A204.1 (cell line): ENCODE results near the gene CHAC1.
"Not testable (repeated sequence)": the region's sequence is repeated elsewhere in the genome, so short reads cannot be mapped to it uniquely, and the experiment has no call there.

Experiments
- FAIRE-seq: peaks from 2 replicates; lab custom pipeline; 2012; peaks lifted over from hg19 to GRCh38; lab: Jason Lieb, UNC

The CHAC1 gene

GRCh38 chr15:40957041-40957555 lies 3.8 kb downstream of the CHAC1 start:
- FAIRE-seq = no peak

GRCh38 chr15:40957581-40958051 lies 4.3 kb downstream of the CHAC1 start:
- no peak for FAIRE-seq

- no peak for FAIRE-seq
Measured at GRCh38 chr15:40958146-40958545, 4.9 kb downstream of the CHAC1 start.

- no peak for FAIRE-seq
Measured at GRCh38 chr15:40958723-40959122, 5.5 kb downstream of the CHAC1 start.

DNA sequence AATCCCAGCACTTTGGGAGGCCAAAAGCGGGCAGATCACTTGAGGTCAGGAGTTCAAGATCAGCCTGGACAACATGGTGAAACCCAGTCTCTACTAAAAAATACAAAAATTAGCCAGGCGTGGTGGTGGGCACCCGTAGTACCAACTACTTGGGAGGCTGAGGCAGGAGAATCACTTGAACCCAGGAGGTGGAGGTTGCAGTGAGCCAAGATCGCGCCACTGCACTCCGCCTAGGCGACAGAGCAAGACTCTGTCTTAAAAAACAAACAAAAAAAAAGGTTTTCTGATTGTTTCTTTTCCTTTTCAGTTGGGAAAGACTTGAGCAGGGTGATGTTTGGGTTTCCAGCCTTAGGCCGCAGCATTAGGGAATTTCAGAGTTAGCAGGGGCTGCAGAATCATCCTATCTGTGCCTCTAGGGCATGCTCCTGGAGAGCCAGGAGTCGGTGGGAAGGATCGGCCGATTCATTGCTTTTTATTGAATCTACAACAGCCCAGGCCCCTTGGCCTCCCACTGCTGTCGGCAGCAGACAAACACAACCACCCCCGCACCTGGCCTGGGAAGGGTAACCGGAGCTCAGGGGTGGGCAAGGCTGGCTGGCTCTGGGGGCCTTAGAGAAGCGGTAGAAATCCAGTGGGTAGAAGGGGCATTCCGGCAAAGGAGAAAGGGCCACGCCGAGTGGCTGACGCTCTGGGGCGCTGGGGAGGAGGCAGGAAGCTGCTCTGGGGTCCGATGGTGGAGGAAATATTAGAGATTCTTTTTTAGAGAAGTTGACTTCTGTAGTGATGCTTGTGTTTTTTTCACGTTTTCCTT lies 6.3 kb downstream of the CHAC1 start:
- no peak for FAIRE-seq

DNA sequence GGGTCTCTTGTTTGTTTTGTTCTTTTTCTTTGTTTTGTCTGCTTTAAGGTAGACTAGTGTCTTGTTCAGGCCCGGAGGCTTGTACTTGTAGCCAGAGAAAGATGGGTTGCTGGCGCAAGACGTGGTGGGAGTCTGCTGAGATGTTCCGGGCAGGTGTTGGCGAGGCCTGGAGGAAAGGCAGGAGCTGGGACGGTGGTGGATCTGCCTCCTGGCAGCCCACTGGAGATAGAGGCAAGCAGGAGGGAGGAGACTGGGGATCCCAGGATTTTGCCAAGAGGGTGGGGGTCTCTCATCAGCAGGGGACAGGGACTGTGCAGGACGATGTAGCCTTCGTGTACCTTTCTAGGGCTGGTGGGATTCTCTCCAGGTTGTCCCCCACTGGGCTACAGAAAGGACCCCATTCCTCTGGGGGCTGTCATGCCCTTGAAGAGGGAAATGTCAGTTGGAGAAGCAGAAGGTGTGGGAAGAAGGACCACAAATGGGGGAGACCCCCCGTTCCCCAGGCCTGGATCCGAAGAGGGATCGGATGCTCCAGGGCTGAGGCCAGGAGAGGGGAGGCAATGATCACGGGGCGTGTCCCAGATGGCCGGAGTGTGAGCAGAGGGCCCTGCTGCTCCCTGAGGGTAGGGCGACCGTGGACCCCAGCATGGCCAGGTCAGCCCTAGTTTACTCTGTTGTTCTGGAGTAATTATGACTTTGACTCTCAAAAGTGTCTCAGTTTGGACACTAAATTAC lies 7.0 kb downstream of the CHAC1 start:
- no peak for FAIRE-seq

DNA sequence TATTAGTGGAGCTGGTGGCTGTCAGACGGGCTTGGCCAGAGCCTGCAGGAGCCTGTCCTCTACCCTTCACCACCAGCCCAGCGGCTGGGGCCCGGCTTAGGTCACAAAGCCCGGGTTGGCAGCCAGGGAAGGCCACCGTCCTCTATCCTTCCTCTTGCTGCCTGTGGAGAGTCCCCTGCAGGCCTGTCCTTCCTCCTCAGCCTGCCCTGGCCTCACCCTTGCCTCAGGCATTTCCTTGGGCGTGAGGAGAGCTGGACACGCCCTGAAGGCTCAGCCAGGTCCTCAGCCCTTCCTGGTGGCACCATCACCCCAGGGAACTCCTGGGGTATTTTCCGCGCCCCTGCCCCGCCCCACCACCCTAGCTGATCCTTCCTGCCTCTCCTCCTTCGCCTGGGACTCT lies 7.7 kb downstream of the CHAC1 start:
- FAIRE-seq = no peak

DNA sequence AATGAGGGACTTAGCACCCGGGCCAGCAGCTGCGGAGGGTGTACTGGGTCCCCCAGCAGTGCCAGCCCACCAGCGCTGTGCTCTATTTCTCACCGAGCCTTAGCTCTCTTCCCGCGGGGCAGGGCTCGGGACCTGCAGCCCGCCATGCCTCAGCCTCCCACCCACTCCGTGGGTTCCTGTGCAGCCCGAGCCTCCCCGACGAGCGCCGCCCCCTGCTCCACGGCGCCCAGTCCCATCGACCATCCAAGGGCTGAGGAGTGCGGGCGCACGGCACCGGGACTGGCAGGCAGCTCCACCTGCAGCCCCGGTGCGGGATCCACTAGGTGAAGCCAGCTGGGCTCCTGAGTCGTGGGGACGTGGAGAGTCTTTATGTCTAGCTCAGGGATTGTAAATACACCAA lies 8.5 kb downstream of the CHAC1 start:
- not testable (repeated sequence) for FAIRE-seq

GRCh38 chr15:40962317-40962716 lies 9.0 kb downstream of the CHAC1 start:
- FAIRE-seq = not testable (repeated sequence)

GRCh38 chr15:40963201-40963600 lies 9.9 kb downstream of the CHAC1 start:
- FAIRE-seq = no peak

DNA sequence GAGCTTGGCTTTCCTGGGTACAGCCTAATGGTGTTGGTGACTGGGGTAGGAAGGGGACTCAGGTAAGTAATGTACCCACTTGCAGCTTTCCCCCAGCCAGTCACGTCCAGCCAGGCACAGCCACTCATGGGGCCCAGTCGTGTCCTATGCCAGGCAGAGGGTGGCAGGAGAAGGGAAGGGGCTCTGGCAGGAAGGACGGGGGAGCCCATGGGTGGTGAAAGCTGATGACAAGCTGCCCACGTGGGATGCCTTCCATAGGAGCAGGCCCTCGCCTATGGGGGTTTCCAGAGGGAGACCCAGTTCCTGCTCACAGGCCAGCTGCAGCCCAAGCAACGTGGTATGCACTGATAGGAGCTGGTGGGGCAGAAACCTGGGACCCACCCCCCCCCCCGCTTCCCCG lies 10.7 kb downstream of the CHAC1 start:
- FAIRE-seq = no peak

DNA sequence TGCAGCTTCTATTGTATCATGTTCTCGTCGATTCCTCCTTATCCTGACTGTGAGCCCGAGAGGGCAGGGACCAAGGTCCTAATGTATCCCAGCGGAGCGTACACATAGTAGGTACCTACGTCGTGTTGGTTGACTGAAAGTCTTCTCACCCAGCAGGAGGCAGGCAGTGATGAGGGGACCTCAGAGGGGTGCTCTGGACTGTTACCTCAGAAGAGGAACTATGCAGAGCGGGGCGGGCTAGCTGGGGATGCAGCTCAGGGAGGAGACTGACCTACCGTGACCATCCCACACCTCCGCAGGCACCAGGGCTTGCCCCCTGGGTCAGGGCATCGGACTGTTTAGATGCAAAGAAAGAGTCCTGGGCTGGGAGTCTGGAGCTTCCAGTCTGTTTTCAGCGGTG lies 11.4 kb downstream of the CHAC1 start:
- no peak for FAIRE-seq

GRCh38 chr15:40968290-40969085 lies 15.2 kb downstream of the CHAC1 start:
- no peak for FAIRE-seq

- no peak for FAIRE-seq
Measured at GRCh38 chr15:40969363-40969762, 16.1 kb downstream of the CHAC1 start.

- FAIRE-seq = no peak
Measured at GRCh38 chr15:40974879-40975278, 21.6 kb downstream of the CHAC1 start.

- no peak for FAIRE-seq
Measured at GRCh38 chr15:40976819-40977218, 23.5 kb downstream of the CHAC1 start.

DNA sequence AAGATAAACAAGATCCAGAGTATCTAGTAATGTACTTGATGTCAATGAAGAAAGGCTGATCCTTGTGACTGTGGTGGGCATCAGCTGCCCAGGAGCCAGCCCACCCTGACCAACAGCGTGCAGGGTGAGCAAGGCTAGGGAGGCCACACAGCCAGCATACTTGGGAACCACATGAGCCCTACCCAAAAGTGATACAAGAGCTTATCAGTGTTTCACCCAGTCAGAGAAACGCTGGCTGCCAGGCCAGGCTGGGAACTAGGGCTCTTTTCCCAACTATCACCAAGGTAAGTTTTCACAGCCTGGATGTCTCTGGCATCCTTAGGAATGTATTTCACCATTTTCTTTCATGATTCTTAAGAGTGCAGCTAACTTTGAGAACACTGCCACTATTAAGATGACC lies 24.9 kb downstream of the CHAC1 start:
- FAIRE-seq = no peak

- FAIRE-seq = no peak
Measured at GRCh38 chr15:40978562-40978961, 25.3 kb downstream of the CHAC1 start.

DNA sequence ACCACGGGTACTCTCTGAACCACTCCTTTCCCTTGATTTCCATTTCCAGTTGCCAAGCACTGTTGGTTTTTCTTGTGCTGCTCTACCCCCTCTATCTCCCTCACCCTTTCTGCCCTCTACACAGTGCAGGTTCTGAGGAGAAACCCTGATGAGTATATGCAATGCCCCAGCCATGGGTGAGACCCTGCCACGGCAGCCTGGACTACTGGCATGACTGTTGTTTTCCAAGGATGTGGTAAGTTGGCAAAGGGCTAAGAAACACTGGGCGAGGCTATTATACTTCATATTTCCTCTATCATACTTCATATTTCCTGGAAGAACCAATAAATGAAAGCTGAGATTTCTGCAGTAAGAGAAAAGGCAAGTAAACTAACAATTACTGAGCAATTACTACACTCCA lies 27.9 kb downstream of the CHAC1 start:
- FAIRE-seq = no peak

GRCh38 chr15:40982855-40983254 lies 29.6 kb downstream of the CHAC1 start:
- no peak for FAIRE-seq

GRCh38 chr15:40984406-40984805 lies 31.1 kb downstream of the CHAC1 start:
- no peak for FAIRE-seq

- FAIRE-seq = no peak
Measured at GRCh38 chr15:40984964-40985363, 31.7 kb downstream of the CHAC1 start.
